Measurements from ENCODE around the gene GOLGA5. TPM values are rescaled to one million over a fixed set of nuclear protein-coding genes. Genes with fewer than 3 reads are reported as not detected.

Gene GOLGA5, protein sequence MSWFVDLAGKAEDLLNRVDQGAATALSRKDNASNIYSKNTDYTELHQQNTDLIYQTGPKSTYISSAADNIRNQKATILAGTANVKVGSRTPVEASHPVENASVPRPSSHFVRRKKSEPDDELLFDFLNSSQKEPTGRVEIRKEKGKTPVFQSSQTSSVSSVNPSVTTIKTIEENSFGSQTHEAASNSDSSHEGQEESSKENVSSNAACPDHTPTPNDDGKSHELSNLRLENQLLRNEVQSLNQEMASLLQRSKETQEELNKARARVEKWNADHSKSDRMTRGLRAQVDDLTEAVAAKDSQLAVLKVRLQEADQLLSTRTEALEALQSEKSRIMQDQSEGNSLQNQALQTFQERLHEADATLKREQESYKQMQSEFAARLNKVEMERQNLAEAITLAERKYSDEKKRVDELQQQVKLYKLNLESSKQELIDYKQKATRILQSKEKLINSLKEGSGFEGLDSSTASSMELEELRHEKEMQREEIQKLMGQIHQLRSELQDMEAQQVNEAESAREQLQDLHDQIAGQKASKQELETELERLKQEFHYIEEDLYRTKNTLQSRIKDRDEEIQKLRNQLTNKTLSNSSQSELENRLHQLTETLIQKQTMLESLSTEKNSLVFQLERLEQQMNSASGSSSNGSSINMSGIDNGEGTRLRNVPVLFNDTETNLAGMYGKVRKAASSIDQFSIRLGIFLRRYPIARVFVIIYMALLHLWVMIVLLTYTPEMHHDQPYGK
- total RNA-seq: 28.9 and 29.3 TPM in 2 replicates
- polyA plus RNA-seq: 13.7 and 16.3 TPM in 2 replicates
- polyA plus RNA-seq (2011; cell fraction: cytosol; rRNA removed): 23.5 and 28.1 TPM in 2 replicates
- 16.8 and 18.5 TPM in 2 replicates for polyA plus RNA-seq (2011; cell fraction: nucleus; rRNA removed)
- polyA plus RNA-seq (2012): 24.6 and 30.1 TPM in 2 replicates
- 11.1 and 12.7 TPM in 2 replicates for polyA minus RNA-seq
- 8.3 TPM for polyA minus RNA-seq (2011; cell fraction: cytosol; rRNA and poly(A)+ RNA removed)
- polyA minus RNA-seq (2011; cell fraction: nucleus; rRNA and poly(A)+ RNA removed): 15.1 and 17.4 TPM in 2 replicates
- Bru-seq, nascent RNA: percentile 75 among the genes with signal in this experiment
- percentile 66 among the genes with signal in this experiment for BruChase-seq, experiment 1, labeled RNA remaining after a 6-hour chase
- BruChase-seq, experiment 2, labeled RNA remaining after a 2-hour chase: percentile 66 among the genes with signal in this experiment
- long read RNA-seq, transcript GOLGA5-201 (13 exons, 2,969 nt): major isoform, 57 of 76 reads
- long read RNA-seq, partial matches to known transcripts: 5 of 76 reads
- long read RNA-seq, other reads (novel, unspliced or antisense): 14 of 76 reads

- Histone ChIP-seq H3K27ac (ENCODE audit: insufficient read depth, low read depth, low read length) (peak within 1 kb of the TSS; percentile 54), H3K36me3 (ENCODE audit: control insufficient read depth in 2 of 2, extremely low read depth in 1 of 2, insufficient read depth in 2 of 2, low read length in 2 of 2) (no peaks in the 10 kb centered on the region), H3K9me3 (replicated peaks; ENCODE audit: control insufficient read depth, insufficient read depth, low read length) (no peaks in the 10 kb centered on the region), H2AFZ (ENCODE audit: low read depth, low read length) (peak within 1 kb of the TSS; percentile 92), H3K4me1 (ENCODE audit: control insufficient read depth, extremely low read depth, insufficient read depth, low read length) (peaks cover 9% of the 10 kb centered on the region), H3K9ac (replicated peaks; ENCODE audit: extremely low read depth, insufficient read depth, low read length) (peak within 1 kb of the TSS; percentile 93), H4K20me1 (replicated peaks; ENCODE audit: control insufficient read depth, extremely low read depth, insufficient read depth, low read length) (no peaks in the 10 kb centered on the region), H3K4me3 (replicated peaks in 1 of 3; ENCODE audit: insufficient read depth in 1 of 3, low read depth in 1 of 3, low read length in 3 of 3) (peak within 1 kb of the TSS; percentile 52 to 75 (median 75)), H3K79me2 (ENCODE audit: control insufficient read depth, insufficient read depth, low read length) (peaks cover 28% of the 10 kb centered on the region), H3K4me2 (ENCODE audit: insufficient read depth, low read length) (peak within 1 kb of the TSS; percentile 73), H3K9me1 (replicated peaks; ENCODE audit: control insufficient read depth, extremely low read depth, insufficient read depth, low read length) (no peaks in the 10 kb centered on the region), H3K27me3 (ENCODE audit: control insufficient read depth in 2 of 2, insufficient read depth in 2 of 2, low read length in 2 of 2) (no peaks in the 10 kb centered on the region)
- CTCF ChIA-PET: interaction anchor here (1.0 kb wide), 4 partner anchors 46 to 687 kb away, joined by 3 read pairs; partner anchors contain the start of gene ATXN3
- DNase-seq (ENCODE audit: low read depth, low spot score) (peak; percentile 99), FAIRE-seq (peak; percentile 94)
- TF ChIP-seq EZH2 (IDR thresholded peaks at IDR 0.05; ENCODE audit: borderline replicate concordance, low read depth, low read length, severe bottlenecking): no peak
- TF ChIP-seq, protein P1, sequence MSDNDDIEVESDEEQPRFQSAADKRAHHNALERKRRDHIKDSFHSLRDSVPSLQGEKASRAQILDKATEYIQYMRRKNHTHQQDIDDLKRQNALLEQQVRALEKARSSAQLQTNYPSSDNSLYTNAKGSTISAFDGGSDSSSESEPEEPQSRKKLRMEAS (IDR thresholded peaks at IDR 0.05; ENCODE audit: insufficient read depth, insufficient read length): peak; percentile 93
- TF ChIP-seq POLR2A (IDR thresholded peaks at IDR 0.05; ENCODE audit: low read depth, low read length): peak; percentile 85
- TF ChIP-seq GATA2 (IDR thresholded peaks at IDR 0.05; ENCODE audit: insufficient read depth, insufficient read length, low read depth, low read length): no peak
- TF ChIP-seq CTCF (IDR thresholded peaks at IDR 0.05; ENCODE audit: extremely low read depth in 1 of 2, insufficient read depth in 1 of 2, low read depth in 1 of 2, low read length in 2 of 2): no peak
- TF ChIP-seq FOS (IDR thresholded peaks at IDR 0.05; ENCODE audit: borderline replicate concordance, insufficient read depth, low read length): peak; percentile 31
- TF ChIP-seq POLR2AphosphoS5 (IDR thresholded peaks at IDR 0.05; ENCODE audit: insufficient read depth, low read depth, low read length): peak; percentile 73
- TF ChIP-seq MYC (IDR thresholded peaks at IDR 0.05; ENCODE audit: low read depth, low read length): peak; percentile 54
- intact Hi-C loops (cut with micrococcal nuclease): loop anchor here (1.0 to 5.0 kb wide), 6 partner anchors 46 to 688 kb away; partner anchors contain the start of genes ATXN3, CPSF2, LGMN and NDUFB1
- BruUV-seq (replicated peaks): no TSS peak
- dilution Hi-C loops (cut with MboI; ENCODE audit: extremely low pct_ligation_motif_present, low sequenced_read_pairs): no loop called here
- POLR2A ChIA-PET: interaction anchor here (0.6 to 1.2 kb wide), 5 partner anchors 13 to 754 kb away, joined by 3 to 5 read pairs (median 3); partner anchors contain the start of genes ATXN3, CPSF2, NDUFB1 and TRIP11
These were observed at the start of gene GOLGA5 for GRCh38 chr14:92793709-92794546. TSS of gene GOLGA5 (plus strand) at chr14:92794305. CDS start at chr14:92797438, 3,133 bp downstream.

Measured in endothelial cell of umbilical vein (primary cell).